Esophagus squamous epithelium (tissue), 4 donors: Measurements from ENCODE around the gene REC114.

Experiments
- POLR2A ChIP-seq, 4 donors: fragments of 450-650 bp; IDR thresholded peaks; one replicate each; pipeline ENCODE4 v1.6.1; 2017; ENCODE audit warnings: antibody characterized with exemption in 4 of 4, mild to moderate bottlenecking in 4 of 4, moderate library complexity in 3 of 4
- TF ChIP-seq, protein P1 (sequence below), 6 experiments: fragments of 450-650 bp in 4 of 6; fragments of 200-600 bp in 2 of 6; sonication (generic) in 2 of 6; IDR thresholded peaks; one replicate each; pipeline ENCODE4 v1.5.1; 2016 to 2019; ENCODE audit warnings: antibody characterized with exemption in 6 of 6, mild to moderate bottlenecking in 4 of 6, moderate library complexity in 4 of 6

DNA sequence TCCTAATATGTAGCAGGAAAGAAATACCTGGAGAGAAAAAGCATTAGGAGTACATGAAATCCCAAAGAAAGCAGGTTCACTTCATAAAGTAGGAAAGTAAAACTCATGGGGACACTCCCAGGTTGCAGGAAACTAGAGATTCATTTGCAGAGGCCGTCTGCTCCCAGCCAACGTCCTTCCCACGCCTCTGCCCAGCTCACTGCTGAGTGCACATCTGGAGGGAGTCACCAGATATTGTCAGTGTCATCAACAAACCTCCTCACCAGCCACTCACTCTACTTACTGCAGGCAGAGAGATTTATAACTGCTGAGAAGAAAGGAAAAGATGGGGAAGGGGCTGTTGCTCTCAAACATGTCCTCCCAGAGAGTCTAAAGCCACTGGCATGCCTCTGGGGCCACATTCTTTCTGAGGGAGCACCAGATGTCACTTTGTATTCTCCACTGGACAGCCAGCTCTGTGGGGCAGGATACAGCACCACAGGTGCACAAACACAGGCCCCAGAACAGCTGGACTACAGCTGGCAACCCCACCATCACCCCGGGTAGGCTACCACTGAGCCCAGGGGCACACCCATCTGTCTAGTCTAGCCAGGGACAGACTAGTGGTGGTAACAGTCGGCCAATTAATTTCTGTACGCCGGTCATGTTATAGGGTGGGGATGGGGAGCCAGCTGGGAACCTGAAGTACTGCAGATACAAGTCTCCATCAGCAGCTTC lies 125.8 kb downstream of the REC114 start:
- TF ChIP-seq, protein P1, sequence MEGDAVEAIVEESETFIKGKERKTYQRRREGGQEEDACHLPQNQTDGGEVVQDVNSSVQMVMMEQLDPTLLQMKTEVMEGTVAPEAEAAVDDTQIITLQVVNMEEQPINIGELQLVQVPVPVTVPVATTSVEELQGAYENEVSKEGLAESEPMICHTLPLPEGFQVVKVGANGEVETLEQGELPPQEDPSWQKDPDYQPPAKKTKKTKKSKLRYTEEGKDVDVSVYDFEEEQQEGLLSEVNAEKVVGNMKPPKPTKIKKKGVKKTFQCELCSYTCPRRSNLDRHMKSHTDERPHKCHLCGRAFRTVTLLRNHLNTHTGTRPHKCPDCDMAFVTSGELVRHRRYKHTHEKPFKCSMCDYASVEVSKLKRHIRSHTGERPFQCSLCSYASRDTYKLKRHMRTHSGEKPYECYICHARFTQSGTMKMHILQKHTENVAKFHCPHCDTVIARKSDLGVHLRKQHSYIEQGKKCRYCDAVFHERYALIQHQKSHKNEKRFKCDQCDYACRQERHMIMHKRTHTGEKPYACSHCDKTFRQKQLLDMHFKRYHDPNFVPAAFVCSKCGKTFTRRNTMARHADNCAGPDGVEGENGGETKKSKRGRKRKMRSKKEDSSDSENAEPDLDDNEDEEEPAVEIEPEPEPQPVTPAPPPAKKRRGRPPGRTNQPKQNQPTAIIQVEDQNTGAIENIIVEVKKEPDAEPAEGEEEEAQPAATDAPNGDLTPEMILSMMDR (IDR thresholded peaks at IDR 0.05), result no peak
- no peak for TF ChIP-seq POLR2A (IDR thresholded peaks at IDR 0.05)
